GM21786 (cell line): ENCODE results near the gene MACROD2.
A peak's percentile ranks its signal among the peaks of the same experiment; 100 is the strongest.

Experiments
- ATAC-seq: cut with Tn5 transposase; IDR thresholded peaks from one replicate; pipeline ENCODE4 v1.9.1; 2021; ENCODE audit not compliant: unreplicated experiment

Gene MACROD2

DNA sequence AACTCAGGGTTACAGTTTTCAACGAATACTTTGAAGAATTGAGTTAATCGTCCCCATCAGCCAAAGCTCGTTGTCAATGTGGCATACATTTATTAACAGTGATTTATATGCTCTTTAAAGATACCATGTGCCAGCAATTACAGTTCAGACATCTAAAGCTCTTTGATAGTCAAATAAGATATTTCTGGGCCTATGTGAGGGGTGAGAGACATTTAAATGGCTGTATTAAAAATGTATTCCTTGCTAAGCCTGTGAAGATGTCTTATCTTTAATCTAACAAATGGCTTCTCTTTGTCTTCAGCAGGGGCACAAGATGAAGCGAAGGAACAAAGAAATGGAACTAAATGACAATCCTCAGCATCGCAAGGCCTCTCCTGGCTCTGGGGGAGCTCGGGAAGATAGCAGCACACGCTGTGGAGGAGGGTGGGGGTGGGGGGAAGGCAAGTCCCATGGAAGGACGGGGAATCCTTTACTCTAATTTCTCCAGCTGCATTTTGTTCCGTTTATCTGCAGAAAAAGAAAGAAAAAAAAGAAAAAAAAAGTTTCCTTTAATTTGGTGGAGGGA, 2054.3 kb downstream of the MACROD2 start:
- ATAC-seq: no peak

DNA sequence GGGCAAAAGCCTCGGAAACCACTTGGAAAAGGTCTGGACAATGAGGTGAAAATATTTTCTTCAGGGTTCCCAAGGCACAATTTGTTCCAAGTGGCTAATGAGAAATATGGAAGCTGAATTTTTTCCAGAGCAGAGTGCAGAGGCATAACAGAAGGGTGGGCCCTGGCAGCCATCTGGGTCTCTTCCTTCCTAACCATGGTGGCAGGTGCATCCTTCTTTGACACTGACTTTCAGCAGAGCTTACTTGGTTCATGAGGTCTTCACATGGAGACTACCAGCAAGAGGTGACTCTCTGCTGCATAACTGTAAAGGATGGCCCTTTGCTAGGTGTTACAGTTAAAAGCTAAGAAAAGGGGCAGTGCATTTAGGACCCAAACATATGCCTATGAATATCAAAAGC, 2055.1 kb downstream of the MACROD2 start:
- ATAC-seq: no peak

DNA sequence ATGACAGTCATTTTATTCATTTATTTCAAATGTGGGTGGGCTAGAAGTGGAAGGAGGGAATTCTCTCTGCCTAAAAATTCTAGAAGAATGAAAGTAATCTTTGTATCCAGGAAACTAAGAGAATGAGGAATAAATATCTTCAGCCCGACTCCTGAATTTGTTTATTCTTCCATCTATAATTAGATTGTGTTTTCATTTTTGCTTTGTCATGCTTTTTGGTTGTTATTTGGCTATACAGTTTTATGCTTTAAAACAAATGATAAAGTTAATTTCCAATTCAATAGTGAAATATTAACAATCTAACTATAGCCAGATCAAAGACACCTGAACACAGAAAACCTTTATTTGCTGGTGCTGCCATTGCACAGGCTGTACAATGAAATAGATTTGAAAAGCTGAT, 2056.7 kb downstream of the MACROD2 start:
- ATAC-seq: no peak

DNA sequence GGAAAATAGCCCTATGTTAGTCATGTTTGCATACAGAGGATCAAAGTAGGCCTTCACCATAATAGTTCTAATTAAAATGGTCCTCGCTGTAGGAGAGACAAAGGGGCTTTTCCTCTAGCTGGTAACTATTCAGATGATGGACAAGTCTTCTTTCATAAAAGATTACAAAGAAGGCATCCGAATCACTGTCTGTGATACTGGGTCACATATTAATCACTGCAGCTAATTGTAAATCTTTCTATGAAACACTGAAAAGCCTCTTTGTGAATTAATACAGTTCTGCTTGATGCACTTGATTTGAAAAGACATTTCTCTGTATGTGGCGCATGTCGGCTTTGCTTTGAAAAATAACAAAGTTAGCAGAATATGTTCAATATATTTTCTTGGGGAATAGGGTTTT, 2057.1 kb downstream of the MACROD2 start:
- no peak for ATAC-seq

DNA sequence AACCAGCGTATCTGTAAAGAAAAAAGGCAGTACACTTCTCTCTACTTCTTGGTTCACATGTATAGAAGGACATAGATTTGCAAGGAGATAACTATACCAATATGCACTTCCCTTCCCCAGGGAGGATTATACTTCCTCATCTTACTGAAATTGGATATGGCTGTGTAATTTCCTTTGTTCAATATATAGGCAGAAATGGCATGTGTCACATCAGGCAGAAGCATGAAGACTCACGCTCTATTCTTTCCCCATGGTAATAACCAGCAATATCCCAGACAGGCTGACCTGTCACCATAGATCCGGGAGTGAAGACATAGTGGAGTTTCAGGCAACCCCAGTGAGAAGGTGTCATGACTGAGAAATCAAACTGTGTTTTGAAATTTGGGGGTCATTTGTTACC, 2059.7 kb downstream of the MACROD2 start:
- ATAC-seq: no peak

DNA sequence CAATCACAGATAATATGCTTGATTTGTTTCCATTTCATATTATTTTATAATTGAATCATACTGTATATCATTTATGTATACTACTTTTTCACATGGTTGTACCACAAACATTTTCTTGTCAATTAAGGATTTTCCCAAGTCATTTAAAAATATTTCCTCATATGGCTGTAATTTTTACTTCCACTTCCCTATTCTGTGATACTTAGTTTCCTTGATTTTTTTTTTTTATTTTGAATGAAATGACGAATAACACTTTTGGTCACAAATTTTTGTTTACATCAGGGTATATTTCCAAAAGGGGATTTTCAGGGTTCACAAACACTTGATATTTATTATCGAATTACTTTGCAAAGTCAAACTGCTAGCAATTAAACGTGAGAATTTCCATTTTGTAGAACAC, 2062.3 kb downstream of the MACROD2 start:
- no peak for ATAC-seq

DNA sequence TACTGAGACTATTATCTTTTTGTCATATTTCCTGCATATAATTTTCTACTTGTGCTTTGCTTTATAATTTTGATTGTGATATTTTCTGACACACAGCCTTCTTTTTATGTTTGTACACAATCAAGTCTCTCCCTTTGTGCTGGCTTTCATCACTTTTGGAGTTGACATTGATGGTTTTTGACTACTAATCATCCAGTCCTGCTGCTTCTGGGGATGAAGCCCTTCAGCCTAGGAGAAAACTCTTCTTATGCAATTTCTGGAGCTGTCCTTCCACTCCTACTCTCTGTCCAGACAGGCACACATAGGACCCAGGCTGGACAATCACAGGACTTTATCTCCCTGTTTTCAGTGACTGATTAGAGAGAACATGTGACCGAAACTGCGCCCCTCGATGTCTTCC, 2063.0 kb downstream of the MACROD2 start:
- ATAC-seq: no peak

DNA sequence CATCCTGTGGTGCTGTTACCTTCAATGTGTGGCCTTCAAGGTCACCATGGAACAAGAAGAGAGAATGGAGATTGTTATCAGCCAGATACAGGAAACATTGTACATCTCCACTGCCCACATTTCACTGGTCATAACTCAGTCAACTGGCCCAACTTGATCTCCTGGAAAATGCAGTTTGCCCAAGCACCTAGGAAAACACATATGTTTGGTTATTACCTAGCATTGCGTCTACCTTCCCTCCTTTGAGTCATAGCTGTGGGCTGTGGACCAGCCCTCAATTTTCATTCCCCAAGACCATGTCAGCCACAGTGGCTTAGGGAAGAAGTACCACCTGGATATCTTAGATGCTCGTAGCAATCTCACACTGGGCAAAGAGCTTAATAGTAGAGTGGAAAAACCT, 2064.5 kb downstream of the MACROD2 start:
- no peak for ATAC-seq

DNA sequence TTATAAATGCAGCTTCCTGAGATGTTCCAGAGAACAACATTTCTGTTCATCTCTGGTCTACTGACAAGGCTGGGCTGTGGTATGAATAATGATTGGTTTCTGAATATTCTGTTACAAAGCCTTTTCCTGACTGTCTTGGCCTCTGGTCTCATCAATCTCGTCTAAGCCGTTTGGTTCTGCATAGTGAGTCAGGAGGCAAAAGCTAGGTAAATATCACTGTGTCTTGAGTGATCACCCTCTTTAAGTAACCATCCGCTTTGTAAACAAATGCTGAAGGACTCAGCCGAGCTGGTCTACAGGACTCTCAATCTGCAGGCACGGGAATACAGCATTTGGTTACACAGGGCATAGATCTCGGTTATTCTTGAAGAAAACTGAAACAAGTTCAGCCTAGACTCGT, 2066.0 kb downstream of the MACROD2 start:
- no peak for ATAC-seq

DNA sequence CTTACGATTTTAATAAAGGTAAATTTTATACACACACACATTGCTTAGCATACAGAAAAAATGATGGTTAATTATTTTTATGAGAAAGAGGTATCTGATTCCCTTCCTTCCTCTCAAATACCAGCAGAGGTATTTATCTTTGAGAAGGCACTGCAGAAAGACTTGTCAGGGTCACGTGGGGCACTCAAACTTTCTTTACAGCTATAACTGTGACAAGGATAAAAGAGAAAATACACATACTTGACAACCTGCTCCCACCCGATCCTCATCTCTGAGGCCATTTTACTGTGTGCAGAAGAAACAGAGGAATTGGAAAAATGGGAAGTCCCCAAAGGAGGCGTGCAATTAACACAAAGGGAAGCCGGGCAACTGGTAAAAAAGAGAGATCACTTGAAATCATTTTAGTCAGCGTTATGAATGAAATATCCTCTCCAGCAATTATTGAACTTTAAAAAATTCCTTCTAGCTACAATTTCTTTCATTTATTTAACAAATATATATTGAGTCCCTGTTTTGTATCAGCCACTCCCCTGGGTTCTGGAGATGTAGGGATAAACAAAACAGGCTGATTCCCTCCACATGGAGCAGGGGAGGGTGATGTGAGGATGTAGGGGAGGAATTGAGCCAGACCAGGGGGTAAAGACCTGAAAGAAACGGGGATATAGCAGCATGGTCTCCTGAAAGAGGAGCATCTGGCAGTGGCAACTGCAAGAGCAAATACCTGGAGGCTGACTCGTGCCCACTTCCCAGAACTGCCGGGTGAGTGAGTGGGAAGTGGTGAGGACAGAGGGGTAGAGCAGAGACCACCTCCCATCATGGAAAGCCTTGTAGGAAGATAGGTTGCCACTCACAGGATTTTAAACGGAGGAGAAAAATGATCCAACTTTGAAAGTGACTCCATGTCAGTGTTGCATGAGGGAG, 2067.6 kb downstream of the MACROD2 start:
- ATAC-seq: no peak

DNA sequence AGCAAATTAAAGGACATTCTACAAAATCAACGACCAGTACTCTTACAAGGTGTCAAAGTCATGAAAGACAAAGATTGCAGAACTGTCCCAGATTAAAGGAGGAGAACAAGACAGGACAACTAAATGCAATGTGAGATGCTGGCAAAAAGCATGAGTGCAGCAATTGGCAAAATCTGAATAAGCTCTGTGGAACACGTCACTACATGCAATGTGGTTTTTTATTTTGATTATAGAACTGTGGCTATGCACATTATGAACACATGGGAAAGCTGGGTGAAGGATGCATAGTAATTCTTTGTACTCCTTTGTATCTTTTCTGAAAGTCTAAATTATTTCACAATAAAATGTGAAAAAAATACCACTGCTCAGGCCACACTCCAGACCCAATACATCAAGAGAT, 2068.6 kb downstream of the MACROD2 start:
- no peak for ATAC-seq

DNA sequence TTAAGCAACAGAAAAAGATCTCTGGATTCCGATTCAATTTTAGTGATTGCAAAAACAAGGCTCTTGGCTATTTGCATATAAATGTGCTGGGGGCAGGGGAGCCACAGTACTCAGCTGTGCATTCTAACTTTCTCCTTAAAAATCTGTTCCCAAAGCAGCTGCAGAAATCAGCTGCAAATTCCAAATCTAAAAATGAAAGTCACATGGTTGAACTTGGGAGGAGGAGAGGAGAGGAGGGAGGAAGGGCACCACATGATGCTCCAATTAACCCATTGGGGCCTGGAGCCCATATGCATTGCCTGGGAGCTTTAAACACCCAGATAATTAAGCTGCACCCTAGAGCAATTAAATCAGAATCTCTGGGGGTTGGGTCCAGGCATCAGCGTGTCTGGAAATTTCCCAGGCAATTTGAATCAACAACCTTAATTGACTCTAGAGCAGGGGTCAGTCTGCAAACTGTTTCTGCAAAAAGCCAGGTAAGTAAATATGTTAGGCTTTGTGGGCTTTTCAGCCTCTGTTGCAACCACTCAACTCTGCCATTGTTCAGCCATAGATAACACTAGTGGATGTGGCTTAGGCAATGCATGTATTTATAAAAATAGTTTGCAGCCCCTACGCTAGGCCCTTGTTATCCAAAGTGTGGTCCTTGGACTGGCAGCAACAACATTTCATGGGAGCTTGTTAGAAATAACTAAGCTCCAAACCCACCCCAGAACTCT, 2069.8 kb downstream of the MACROD2 start:
- ATAC-seq: no peak

DNA sequence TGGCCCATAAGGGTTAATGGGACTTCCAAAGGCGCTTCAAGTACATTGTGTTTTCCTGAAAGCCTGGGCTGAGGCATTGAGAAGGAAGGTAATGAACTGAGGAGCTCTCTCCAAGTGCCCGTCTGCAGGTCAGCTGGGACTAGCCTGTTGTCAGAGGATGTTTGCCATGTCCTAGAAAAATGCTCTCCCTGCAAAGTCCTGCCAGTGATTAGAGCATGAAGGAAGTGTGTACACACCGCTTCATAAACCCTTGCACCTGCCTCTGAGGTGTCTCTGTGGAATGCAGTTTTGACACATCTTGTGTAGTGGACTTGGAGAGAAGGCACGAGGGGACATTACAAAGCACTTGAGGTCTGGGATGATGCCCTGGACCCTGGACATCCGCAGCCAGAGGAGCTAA, 2071.3 kb downstream of the MACROD2 start:
- no peak for ATAC-seq

DNA sequence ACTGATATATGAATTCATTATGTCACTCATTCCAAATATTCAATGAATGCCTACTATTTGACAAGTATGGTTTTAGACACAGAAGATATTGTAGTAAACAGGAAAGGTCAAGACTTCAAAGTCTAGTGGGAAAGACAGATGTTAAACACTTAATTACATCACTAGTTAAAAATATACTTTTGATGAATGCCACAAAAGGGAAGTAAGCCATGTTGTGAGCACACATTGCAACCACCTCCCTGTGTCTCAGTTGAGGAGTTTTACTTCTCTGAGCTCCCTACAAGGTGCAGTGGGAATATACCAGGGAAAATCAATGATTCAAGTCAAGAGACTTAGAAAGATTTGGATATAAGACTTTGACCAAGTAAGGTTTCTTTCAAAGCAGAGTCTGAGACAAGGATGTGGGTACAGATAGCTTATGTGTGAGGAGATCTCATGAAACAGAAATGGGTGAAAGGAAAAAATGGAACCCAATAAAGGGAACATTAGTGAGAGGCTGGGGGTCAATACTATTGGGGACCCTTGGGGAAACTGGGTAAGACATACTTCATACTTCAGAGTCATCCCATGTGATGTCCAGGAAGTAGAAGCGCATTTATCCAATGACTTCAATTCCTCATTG, 2074.2 kb downstream of the MACROD2 start:
- peak; percentile 95 for ATAC-seq

DNA sequence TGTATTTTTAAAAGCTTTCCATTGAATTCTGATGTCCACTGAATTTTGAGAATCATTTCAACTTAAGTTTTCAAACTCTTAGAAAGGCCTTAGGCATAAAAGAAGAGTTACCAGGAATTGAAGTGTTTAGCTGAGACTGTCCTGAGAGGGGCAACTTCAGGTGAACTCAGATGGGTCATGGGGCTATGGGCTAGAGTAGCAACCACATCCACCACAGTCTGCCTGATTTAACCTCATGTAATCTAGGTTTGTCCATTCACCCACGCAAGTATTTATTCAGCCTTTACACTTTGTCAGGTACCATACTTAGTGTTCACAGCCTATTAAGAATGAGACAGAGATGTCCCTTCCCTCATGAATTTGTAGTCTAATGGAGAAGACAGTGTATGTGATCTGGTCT, 2076.9 kb downstream of the MACROD2 start:
- no peak for ATAC-seq

DNA sequence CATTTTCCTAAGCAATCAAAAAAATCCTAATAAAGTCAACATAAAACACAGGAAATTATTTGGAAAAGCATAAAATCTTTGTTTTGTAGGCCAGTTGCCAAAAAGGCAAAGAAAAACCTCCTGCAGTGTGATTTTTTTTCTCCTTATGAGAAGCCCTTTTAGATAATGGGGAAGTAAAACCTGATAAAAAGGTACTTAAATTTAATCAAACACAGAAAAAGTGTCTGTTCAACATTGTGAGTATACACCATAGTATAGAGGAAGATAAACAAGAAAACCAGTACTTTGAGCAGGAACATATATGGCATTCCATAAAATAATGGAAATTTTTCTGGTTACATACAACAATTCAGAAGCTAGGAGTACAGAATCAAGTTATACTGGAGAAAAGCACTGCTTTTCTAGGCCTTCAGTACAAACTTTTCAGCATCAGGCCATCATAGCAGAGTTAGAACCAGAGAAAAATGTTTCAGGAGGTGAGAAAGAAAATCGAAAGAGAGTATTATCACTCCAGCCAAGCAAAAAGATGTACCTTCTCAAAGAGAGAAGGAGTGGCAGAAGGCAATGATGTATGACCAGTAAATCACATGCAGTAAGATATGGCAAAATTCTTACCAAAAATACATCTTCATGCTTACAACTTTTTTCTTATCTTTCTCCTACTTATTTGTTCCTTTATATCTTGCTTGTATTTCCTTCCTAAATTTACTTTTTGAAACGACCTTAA, 2083.0 kb downstream of the MACROD2 start:
- ATAC-seq: no peak

DNA sequence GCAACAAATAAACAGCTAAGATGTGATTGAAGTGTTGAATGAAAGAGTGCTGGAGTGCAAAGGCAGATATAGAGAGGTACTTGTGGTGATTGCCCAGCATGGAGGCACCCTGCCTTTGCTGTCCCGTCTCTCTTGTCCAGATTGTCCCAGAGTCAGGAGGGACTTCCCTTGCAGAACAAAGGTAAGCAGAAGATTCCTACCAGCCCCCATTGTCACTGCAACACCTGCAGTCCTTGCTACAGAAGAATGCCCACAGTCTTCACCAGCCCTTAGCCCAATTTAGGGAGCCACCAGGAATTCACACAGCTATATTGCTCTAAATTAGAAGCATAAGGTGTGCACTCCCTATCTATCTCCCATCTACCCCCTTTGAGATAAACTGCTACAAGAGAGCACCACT, 2086.1 kb downstream of the MACROD2 start:
- no peak for ATAC-seq

DNA sequence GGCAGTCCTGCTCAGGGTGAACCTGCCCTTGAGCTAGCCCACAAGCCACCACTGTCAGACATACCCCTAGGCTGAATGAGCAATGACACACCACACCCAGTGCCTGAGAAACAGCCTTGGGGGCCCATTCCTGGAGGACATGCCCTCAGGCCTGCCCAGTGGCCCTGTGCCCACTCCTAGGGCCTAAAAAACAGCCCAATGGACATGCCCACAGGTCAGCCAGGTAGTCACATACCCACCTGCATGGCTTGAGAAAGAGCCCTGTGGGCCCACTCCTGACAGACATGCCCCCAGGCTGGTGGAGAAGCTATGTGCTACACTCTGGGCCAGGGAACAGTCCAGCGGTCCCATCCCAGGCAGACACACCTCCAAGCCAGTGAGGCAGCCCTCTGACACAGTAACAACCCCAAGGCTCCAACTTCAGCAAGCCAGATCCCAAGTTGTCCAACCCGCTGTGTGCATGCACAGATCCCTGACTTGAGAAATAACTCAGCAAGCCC, 2086.8 kb downstream of the MACROD2 start:
- no peak for ATAC-seq

DNA sequence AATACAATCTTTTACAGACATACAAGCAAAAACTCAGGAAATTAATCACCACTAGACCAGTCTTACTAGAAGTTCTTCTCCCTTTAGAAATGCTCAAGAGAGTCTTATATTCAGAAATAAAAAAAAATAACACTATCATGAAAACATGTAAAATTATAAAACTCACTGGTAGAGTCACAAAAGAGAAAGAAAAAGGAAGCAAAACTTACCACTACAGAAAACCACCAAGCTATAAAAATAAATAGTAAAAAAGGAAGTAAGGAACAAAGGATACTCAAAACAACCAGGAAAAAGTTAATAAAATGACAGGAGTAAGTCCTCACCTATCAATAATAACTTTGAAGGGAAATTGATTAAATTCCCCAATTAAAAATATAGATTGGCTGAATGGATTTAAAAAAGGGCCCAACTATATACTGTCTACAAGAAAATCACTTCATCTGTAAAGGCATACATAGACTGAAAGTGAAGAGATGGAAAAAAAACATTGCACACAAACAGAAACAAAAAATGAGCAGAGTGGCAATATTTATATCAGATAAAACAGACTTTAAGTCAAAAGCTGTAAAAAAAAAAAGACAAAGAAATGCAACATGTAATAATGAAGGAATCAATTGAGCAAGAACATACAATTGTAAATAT, 2088.4 kb downstream of the MACROD2 start:
- no peak for ATAC-seq

DNA sequence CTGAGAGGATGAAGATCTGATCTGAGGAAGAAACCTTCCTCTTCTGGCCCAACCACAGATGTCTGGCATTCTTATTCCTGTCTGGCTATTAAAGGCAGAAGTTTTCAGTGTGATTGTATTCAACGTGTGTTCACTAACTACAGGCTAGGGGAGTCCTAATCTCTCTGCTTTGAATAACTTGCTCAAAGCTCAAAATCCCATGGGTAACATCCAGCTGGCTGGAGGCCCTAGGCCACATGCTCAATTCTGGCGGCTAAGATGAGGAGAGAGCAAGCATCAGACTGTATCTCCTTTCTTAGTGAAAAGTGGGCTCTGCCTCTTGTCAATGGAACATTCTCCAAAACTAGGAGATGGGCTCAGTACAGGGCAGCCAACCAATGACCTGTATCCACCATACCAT, 2099.9 kb downstream of the MACROD2 start:
- no peak for ATAC-seq
